GM18951 (cell line): ENCODE results near the gene ACOT2.
"Not testable (repeated sequence)": the region's sequence is repeated elsewhere in the genome, so short reads cannot be mapped to it uniquely, and the experiment has no call there.

ENCODE experiments used
- POLR2A ChIP-seq: IDR thresholded peaks from 4 replicates; pipeline ENCODE4 v1.6.1; 2011; ENCODE audit warnings: mild to moderate bottlenecking; ENCODE audit not compliant: insufficient read length, insufficient read depth; ENCODE audit errors: extremely low read depth
- in situ Hi-C: fragments of 300-500 bp; cut with MboI; formaldehyde crosslinking; loops from one replicate; pipeline ENCODE4 v1.12.0; 2022; ENCODE audit warnings: low sequenced_read_pairs, mixed read lengths, inconsistent platforms; ENCODE audit not compliant: unreplicated experiment

ACOT2 gene

GRCh38 chr14:73569185-73569958 lies at the start of gene ACOT2:
ACOT2 (plus strand) TSS chr14:73569213; CDS start chr14:73569241, 28 bp downstream.
- in situ Hi-C loops = not testable (repeated sequence)

GRCh38 chr14:73521229-73521628 lies 47.8 kb upstream of the ACOT2 start:
- no peak for TF ChIP-seq POLR2A
- in situ Hi-C loops = loop anchor here (5.0 to 25.0 kb wide), 2 partner anchors 41 to 516 kb away; no protein-coding TSS in a partner anchor

More at GRCh38 chr14:73569185-73569958, at the start of gene ACOT2:
- TF ChIP-seq POLR2A = peak; percentile 47

GRCh38 chr14:73524493-73524892 lies 44.5 kb upstream of the ACOT2 start:
- in situ Hi-C loops = loop anchor here (5.0 to 25.0 kb wide), 2 partner anchors 38 to 513 kb away; no protein-coding TSS in a partner anchor
- no peak for TF ChIP-seq POLR2A

- in situ Hi-C loops = no loop called here
Measured at GRCh38 chr14:73526036-73526984, 42.7 kb upstream of the ACOT2 start.

GRCh38 chr14:73529356-73529755 lies 39.7 kb upstream of the ACOT2 start:
- in situ Hi-C loops = not testable (repeated sequence)

More at GRCh38 chr14:73526036-73526984, 42.7 kb upstream of the ACOT2 start:
- TF ChIP-seq POLR2A = no peak

- in situ Hi-C loops = not testable (repeated sequence)
Measured at GRCh38 chr14:73531971-73532370, 37.0 kb upstream of the ACOT2 start.

- in situ Hi-C loops = not testable (repeated sequence)
Measured at GRCh38 chr14:73537244-73538045, 31.6 kb upstream of the ACOT2 start.

- in situ Hi-C loops = not testable (repeated sequence)
Measured at GRCh38 chr14:73539017-73539416, 30.0 kb upstream of the ACOT2 start.

- in situ Hi-C loops = not testable (repeated sequence)
Measured at GRCh38 chr14:73542961-73543360, 26.1 kb upstream of the ACOT2 start.

- in situ Hi-C loops = not testable (repeated sequence)
Measured at GRCh38 chr14:73545353-73545752, 23.7 kb upstream of the ACOT2 start.

GRCh38 chr14:73549097-73549496 lies 19.9 kb upstream of the ACOT2 start:
- in situ Hi-C loops = not testable (repeated sequence)

- in situ Hi-C loops = not testable (repeated sequence)
Measured at GRCh38 chr14:73549889-73550524, 19.0 kb upstream of the ACOT2 start.

GRCh38 chr14:73553845-73554244 lies 15.2 kb upstream of the ACOT2 start:
- TF ChIP-seq POLR2A = no peak

GRCh38 chr14:73557201-73557600 lies 11.8 kb upstream of the ACOT2 start:
- in situ Hi-C loops = not testable (repeated sequence)

More at GRCh38 chr14:73553845-73554244, 15.2 kb upstream of the ACOT2 start:
- in situ Hi-C loops = no loop called here

- in situ Hi-C loops = not testable (repeated sequence)
Measured at GRCh38 chr14:73558238-73558637, 10.8 kb upstream of the ACOT2 start.

- in situ Hi-C loops = loop anchor here (5.0 kb wide), 1 partner anchor 40 kb away; no protein-coding TSS in a partner anchor
Measured at GRCh38 chr14:73562256-73562655, 6.8 kb upstream of the ACOT2 start.

- in situ Hi-C loops = loop anchor here (5.0 kb wide), 1 partner anchor 40 kb away; no protein-coding TSS in a partner anchor
Measured at GRCh38 chr14:73562696-73563095, 6.3 kb upstream of the ACOT2 start.

- in situ Hi-C loops = not testable (repeated sequence)
Measured at GRCh38 chr14:73566431-73566830, 2.6 kb upstream of the ACOT2 start.
